CD4-positive, alpha-beta T cell treated with Interleukin-1 beta for 1 hour (primary cell): ENCODE data around the gene GLA.

Experiments used
- DNase-seq, 2 donors: peaks; one replicate each; pipeline ENCODE4 v3.0.0-alpha.2; 2020 to 2022

The GLA gene

DNA sequence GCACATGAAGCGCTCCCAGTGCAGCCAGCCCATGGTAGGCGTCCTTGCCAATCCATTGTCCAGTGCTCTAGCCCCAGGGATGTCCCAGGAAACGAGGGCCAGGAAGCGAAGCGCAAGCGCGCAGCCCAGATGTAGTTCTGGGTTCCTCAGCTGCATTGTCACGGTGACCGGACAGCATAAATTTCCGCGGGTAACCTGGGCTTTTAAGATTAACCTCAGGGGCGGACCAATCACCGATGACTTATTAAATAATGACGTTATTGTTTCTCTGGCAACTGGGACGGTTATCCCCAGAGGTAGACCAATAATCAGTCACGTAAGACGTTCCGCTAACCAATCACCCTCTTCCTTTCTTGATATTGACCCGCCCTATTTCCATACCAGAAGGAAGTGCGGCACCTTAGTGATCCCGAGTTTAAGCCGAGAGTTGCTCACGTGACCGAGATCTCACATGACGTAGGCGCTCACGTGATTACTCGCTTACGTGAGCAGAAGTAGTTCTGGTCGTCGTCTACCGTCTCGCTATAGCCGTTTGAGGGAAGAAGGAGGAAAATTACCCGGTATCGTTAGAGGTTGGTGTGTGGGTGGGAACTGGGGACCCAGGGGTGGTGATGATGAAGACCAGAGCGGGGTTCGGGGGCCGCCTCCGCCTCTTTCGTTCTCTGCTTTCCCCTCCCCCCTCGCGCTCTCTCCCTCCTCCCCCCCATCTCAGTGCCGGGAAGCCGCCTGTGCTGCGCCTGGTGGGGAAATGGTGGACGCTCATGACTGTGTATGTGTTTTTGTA, at the start of gene GLA, which contains the start of gene HNRNPH2:
Gene GLA (minus strand): TSS at position 178 of the 784 bp plus-strand sequence. CDS start 22 bp downstream, at position 156.
Gene HNRNPH2 (plus strand): TSS at position 475 of the 784 bp plus-strand sequence. CDS start 3,767 bp downstream, outside the sequence.
- DNase-seq = peak; percentile 93 to 95

DNA sequence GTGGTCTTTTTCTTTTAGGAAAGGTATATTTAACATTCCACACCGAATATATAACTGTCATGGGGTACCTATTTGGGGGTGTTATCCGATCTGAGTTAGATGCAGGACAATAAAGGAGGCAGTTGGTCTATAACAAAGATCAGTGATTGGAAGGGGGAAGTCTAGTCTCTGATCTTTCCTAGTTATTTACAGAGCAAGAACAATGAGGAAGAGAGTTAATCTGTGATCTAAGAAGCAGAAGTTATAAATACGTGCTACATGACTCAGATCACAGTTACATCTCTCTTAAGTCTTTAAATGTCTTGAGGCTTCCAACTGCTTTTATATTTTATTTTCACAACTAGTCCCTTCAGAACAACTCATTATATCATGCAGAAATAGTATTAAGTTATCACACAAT, 44.3 kb upstream of the GLA start:
- no peak for DNase-seq

DNA sequence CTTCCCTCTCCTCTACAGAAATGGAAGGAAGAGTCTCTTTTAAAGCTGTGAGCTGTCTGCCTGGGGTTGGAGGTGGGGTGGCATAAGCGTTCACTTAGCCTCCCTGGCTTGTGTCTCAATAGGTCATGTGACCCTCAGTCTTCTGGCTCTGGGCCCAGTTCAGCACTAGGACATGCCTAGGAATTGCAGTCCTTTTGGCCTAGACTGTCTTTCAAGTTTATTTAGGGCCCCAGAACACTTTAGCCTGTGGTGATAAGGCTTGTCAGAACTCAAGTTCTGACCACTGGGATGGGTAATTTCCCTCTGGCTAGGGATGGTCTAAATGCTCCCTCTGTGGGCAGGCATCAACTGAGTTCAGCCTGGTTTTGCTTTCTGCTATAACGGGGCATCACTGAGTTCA, 43.2 kb upstream of the GLA start:
- DNase-seq = no peak

DNA sequence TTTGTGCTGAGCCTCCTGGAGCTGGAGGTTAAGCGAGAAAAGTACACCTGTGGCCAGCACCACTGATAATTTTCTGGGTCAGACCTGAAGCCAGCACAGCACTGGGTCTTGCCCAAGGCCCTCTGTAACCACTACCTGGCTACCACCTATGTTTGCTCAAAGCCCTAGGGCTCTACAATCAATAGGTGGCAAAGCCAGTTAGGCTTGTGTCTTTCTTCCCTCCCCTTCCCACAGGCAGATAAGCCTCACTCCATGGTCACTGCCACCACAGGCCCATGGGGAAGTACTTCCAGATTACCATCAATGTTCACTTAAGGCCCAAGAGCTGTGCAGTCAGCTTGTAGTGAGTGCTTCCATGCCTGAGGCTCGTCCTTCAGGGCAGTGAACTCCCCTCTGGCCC, 42.4 kb upstream of the GLA start:
- no peak for DNase-seq

DNA sequence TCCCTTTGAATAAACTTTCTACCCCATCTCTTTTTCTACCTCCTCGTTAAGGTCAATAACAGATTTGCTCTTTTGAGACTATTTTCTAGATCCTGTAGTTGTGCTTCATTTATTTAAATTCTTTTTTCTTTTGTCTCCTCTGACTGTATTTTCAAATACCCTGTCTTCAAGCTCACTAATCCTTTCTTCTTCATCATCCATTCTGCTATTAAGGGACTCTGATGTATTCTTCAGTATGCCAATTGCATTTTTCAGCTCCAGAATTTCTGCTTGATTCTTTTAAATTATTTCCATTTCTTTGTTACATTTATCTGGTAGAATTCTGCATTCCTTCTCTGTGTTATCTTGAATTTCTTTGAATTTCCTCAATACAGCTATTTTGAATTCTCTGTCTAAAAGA, 41.6 kb upstream of the GLA start:
- DNase-seq = no peak

DNA sequence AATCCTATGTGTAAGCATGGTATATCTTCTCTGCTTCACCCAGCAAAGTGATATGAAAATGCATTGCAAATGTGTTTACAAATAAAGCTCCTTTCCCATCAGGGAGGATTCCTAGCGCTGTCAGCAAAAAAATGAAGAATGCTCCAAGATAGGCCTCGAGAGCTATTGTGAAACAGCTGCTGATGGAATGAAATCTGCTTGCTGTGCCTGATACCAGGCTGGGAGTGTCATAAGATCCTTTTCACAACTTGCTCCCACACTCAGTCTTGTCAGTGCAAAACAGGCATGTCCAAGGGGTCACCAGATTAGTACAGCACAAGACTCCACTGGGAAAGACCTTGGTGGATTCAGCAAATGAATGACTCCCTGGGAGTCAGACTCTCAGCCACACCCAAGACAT, 34.4 kb upstream of the GLA start:
- DNase-seq = no peak

DNA sequence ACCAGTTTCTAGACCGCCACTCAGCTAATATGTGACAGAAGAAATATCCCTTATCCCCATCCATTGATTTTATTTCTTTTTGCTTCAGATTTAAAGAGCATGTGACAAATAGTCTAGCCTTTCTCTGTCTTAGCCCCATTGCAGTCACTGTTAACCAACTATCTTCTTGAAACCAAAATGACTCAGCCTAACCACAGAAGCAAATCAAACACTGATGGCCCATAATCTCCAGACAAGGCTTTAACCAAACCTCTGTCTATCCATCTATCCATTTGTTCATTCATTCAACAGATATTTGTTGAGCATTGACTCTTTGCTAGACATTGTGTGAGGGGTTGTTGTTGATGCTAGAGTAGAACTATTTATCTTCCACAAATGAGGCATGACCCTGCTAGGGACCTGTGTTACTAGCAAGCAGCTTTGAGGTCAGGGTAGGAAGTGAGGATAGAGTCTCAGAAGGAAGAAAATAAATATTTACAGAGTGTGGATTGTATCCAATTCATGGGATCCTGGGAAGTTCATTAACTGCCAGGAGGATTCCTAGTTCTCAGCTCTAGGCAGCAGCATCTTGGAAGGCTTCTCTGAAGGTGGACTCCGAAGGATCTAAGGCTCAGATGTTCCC, 22.8 kb upstream of the GLA start:
- DNase-seq = no peak

DNA sequence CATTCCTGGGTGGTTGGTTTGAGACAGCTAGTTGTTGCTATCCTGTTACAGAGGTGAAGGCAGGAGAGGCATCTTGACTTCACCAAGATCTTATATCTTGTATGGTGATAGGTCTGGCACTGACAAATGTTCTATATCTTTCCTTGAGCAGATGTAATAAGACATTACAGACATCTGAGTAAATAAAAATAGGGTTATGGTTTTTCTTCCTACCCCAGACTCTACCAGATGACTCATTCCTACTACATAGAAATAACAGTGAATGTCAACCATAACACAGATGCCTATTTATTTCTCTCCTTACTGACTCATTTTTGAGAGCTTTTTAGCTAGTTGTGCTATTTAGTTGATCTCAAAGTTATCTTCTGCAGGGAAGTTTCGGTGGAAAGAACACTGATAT, 22.2 kb upstream of the GLA start:
- no peak for DNase-seq

DNA sequence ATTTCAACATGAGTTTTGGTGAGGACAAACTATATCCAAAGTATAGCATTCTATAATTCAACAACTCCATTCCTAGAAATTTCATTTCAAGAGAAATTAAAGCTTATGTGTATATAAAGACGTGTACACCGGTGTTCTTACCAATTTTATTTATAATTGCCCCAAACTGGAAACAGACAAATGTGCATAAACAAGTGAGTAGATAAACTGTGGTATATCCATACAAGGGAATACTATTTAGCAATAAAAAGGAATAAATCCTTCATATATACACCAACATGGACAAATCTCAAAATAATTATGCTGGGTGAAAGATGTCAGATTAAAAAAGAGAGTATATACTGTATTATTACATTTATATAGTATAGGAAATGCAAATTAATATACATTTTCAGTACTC, 20.2 kb upstream of the GLA start:
- DNase-seq = no peak

DNA sequence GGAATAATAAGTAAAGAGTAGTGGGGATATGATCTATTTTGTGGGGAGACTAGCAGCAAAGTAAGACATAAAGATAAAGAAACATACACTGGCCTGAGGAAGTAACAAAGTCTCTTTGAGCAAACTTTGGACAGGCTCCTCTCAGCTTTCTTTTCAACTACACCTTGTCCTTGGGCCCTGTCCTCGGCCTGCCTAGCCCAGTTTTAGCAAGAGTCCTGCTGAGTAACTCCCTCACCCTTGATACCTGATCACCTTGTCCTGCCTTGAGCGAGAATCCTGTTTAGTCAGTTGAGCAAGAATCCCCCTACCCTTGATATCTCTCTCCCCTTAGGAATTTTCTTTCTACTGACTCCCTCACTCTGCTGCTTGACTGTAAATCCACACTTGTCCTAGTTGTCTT, 11.8 kb upstream of the GLA start:
- DNase-seq = no peak

DNA sequence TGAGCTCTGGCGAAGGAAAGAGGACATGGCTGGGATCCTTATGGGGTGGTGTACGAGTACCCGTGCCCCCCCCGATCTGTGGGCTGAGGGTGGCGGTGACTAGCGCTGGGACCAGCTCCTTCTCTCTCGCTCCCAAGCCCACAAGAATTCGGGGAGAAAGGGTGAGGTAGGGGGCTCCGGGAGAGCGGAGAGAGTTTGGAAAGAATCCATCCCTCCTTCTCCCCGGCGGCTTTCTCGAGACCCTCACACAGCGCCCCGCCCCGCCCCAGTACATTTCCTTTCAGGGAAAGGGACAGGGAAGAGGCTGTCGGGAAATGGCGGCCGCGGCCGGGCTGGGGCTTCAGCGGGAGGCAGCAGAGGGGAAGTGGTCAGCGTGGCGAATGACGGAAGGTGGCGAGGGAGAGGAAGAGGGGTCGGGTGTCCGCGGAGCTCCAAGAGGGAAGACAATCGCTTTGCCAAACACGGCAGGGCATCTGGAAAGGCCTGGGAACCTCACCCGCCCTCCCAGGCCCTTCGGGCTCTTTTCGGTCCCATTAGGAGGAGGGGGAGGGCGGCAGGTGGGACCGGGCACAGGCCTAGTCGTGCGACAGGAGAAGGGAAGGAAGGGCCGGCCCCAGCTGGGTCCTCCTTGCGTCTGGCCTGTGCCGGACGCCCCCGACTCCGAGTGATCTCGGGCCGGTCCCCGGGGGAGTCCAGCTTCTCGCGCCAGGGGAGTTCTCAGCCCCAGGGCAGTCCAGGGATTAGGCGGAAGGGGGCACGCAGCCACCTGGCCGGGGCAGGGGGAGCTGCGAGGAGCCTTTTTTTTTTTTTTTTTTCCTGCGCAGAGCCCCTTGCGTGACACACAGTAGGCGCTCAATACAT, 10.5 kb upstream of the GLA start:
- DNase-seq = peak; percentile 43 to 54

DNA sequence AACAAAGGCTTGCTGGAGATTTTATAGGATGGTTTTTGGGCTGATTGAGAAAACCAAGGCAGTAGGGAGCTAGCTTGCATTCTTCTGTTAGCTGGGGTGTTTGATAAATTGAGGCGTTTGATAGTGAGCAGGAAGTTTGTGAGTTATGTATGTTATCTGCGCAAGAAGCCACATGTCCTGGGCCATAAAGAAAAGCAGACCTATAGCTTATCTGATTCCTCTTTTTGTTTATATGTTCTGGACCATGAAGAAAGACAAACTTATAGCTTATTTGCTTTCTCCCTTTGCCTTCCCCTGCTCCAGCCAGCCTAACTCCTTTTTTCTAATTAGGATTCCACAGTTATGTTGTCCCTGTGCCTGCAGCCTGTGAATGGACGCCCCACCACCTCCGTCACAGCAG, 9.5 kb upstream of the GLA start:
- no peak for DNase-seq

DNA sequence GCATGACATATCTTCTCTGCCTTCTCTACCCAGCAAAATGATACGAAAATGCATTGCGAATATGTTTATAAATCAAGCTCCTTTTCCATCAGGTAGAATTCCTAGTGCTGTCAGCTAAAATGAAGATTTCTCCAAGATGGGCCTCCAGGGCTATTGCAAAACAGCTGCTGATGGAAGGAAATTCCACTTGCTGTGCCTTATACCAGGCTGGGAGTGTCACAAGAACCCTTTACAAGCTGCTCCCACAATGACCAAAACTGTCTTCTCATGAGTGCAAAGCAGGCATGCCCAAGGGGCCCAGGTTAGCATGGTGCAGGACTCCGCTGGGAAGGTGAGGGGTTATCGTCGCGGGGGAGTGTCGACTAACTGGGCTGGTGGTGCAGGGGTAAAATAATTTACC, 9.0 kb upstream of the GLA start:
- DNase-seq = no peak

DNA sequence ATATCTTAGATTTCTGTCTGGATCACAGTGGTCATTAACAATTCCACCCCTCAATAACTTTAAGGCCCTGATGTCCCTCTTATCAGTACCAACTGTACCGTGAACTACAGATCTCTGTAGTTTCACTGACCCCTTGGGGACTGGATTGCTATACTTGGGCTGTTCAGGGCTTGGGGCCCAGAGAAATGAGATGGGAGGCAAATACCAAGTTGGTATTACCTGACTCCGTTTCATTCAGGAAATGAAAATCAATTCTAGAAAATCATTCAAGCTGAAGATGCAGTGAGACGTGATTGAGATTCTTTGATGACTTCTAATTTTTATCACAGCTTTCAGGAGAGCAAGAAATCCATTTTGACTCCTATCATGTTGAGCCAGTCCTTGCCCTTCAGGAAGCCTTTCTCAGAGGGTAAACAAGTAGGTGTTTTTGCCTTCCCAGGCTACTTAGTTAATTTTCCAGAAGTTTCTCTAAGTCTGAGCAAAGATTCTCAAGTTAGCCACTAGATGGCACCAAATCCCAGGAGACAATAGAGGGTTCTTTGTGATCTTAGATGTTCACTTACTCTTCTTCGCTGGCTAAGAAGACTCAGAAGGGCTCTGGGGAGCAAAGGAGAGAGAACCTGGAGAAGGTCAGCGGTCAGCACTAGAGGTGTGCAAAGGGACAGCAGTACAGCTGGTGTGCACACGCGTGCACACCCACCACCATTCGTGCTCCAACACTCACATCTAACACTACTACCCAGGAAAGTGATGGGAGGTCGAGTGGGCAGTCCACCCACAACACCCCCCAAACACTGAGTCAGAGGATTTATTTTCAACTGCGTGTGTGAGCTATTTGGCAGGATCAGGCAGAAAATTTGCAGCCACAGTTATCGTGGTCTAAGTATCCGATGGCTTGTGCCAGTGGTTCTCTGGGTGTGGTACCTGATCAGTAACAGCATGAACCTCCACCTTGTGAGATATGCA, 7.7 kb upstream of the GLA start:
- peak; percentile 24 to 74 for DNase-seq

DNA sequence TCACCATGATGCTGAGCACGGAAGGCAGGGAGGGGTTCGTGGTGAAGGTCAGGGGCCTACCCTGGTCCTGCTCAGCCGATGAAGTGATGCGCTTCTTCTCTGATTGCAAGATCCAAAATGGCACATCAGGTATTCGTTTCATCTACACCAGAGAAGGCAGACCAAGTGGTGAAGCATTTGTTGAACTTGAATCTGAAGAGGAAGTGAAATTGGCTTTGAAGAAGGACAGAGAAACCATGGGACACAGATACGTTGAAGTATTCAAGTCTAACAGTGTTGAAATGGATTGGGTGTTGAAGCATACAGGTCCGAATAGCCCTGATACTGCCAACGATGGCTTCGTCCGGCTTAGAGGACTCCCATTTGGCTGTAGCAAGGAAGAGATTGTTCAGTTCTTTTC, 4.3 kb upstream of the GLA start:
- no peak for DNase-seq

DNA sequence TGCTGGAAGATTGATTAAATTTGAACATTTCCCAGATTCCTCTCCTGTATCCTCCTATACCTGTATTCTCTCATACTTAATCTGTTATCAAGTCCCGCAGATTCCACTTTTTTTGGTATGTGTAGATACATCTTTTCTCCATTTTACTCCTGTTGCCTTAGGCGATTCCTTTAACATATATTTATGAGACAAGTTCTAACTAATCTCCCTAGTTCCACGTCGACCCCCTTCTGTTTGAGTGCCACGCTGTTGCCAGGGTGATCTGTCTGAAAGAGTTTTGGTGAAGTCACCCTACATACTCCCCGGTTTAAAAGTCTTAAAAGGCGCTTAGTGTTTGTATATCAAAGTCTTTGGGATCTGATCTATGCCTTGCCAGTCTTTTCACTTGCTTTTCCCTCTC, 2.7 kb upstream of the GLA start:
- peak in 1 of 2 donors; percentile 41 for DNase-seq

DNA sequence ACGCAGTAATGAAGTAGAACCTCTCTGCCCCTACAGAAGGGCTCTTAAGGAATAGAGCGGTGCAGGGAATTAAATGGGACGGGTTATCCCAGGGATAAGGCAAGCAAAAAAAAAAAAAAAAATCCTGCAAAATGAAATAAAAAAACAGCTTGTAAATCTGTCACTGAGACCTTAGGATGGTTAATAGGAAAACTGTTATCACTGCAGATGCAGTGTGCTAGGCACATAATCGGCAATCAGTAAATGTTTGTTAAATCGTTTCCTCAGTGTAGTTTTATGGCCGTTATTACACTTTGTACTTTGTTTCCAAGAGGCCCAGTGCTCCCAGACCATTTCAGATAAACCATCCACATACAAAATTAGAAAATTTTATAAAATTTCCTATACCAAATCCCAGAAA, 1.3 kb upstream of the GLA start:
- no peak for DNase-seq

DNA sequence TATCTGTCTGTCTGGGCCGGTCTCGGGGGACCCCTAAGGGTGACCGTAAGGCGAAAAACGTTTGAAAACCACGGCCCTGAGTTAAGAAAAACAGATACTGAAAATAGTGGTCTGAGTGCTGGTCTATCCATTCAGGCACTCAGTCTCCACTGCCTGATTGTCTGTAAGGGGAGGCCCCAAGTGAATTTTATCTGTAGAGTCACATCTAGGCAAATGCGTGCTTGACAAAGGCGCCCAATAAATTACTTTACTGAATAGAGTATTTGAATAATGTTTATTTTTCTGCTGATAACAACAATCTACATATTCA, 762 bp upstream of the GLA start:
- DNase-seq = no peak

DNA sequence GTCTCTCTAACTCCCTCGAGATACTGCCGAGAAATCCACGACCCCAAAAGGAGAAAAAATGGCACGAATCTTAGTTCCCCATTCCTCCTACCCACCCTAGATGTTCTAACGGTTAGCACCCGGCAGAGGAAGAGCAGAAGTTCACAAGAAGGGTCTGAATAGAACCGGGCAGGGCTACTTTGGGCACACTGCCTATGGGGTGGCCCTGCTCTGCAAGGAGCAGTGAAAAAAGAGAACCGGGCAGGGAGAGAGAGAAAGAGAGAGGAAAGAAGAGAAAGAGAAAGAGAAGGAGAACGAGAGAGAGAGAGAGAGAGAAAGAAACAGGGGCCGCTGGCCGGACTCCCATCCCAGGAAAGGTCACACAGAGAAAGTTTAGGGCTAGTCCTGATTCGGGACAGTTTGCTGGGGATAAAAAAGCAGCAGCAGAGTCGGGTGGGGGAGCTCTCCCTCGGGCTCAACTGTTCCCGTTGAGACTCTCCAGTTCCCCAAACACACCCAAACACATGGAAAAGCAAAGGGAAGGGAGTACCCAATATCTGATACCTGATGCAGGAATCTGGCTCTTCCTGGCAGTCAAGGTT, 468 bp downstream of the GLA start:
- DNase-seq = no peak

DNA sequence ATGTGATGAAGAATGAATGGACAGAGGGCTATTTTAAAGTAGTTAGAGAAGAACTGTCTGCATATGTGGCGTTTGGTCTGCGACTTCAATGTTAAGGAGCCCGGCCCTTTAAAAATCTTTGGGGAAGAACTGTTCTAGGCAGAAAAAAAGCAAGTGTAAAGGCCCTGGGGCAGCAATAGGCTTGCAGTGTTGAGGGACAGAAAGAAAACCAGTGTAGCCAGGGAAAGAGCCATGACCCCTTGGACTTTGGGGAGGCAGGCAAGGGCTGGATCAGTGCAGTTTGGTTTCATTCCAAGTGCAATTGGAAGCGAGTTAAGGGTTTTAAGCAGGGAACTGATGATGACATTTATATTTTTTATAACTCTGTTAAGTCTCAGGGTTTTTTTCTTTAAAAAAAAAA, 7.9 kb downstream of the GLA start:
- DNase-seq = no peak

DNA sequence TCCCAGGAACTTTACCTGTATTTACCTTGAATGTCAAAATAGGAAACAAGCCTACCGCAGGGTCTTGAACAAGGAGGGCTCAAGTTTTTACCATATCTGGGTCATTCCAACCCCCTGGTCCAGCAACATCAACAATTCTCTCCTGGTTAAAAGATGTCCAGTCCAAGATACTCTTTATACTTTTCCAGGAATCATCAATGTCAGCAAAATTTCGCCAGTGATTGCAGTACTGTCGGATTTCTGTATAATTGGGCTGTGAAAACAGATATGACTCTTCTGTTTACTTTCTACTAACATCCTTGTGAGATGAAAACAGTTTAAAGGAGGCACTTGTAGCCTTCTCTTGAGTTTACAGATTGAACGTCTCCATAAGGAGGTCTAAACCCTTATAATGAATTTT, 9.0 kb downstream of the GLA start:
- no peak for DNase-seq

DNA sequence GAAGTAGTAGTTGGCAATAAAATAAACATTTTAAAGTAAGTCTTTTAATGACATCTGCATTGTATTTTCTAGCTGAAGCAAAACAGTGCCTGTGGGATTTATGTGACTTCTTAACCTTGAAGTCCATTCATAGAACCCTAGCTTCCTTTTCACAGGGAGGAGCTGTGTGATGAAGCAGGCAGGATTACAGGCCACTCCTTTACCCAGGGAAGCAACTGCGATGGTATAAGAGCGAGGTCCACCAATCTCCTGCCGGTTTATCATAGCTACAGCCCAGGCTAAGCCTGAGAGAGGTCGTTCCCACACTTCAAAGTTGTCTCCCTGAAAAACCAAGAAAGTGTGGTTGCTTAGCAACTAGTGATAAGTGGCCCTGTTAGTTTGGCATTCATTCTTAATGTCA, 9.9 kb downstream of the GLA start:
- DNase-seq = no peak
